ENCODE results near the gene ITPR2.
"Not testable (repeated sequence)": the region's sequence is repeated elsewhere in the genome, so short reads cannot be mapped to it uniquely, and the experiment has no call there.

Gene ITPR2

GRCh38 chr12:26659930-26660329, 173.1 kb downstream of the ITPR2 start:
- DNase-seq (ENCODE audit: low spot score): no peak

DNA sequence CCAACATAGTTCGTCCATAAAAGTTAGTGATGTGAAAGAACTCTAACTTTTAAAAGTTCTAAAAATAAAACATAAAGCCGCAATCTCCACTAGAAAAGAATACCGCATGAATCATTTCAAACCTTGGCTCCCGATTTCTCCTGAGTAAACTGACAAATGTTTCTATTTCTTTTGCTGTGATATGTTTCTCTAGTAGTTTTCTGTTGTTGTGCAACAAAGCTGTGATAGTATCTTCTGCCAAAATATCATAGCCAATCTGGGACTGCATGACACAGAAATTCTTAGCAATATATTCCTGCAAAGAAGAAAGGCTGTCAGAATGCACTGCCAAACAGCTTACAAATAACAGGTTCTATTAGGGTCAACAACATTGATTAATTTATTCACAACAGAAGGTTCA, 174.0 kb downstream of the ITPR2 start:
- DNase-seq (ENCODE audit: low spot score): no peak

GRCh38 chr12:26654623-26655022, 178.4 kb downstream of the ITPR2 start:
- DNase-seq (ENCODE audit: low spot score): no peak

DNA sequence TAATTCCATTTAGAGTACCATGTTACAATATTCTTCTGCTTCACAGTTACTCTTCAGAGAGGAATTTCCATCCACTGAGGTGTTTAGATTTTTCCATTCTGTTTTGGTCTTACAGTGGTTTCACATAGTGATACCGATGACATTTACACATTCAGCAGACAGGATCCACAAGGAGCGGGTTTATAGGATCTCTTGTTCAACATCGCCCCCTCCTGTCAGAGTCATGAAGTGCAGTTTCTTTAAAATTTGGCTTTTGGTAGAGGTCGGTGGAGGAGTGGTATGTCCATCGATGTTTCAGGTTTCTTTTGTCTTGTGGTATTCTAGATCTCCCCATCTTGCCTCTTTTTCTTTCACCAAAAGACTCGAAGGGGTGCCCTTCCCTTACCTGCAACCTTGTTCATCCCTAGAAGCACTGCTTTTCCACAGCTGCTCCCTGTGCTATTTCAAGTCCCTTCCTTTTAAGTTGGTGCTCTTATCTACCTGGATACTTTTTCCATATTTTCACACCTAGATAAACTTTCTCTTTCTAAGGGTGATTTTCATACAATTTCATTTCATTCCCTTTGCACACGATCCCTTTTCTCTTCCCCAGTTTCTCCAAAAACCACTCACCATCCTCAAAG, 181.3 kb downstream of the ITPR2 start:
- peak; percentile 76 for DNase-seq (ENCODE audit: low spot score)

- DNase-seq (ENCODE audit: low spot score): no peak
Observed at GRCh38 chr12:26651036-26651435, 182.0 kb downstream of the ITPR2 start.

DNA sequence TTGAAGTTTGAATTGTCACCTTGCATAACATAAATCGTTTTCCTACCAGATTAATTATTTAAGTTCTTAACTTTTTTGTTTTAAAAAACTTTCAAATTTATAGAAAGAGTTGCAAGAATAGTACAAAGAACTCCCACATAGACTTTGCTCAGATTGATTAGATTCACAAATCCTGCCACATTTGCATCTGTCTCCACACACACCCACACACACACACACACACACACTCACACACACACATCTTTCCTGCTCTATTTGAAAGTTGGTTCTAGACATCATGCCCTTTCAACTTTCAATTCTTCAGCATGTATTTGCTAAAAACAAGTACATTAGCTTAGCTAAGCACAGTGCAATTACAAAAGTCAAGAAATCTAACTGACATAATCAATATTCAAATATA, 184.0 kb downstream of the ITPR2 start:
- DNase-seq (ENCODE audit: low spot score): no peak

DNA sequence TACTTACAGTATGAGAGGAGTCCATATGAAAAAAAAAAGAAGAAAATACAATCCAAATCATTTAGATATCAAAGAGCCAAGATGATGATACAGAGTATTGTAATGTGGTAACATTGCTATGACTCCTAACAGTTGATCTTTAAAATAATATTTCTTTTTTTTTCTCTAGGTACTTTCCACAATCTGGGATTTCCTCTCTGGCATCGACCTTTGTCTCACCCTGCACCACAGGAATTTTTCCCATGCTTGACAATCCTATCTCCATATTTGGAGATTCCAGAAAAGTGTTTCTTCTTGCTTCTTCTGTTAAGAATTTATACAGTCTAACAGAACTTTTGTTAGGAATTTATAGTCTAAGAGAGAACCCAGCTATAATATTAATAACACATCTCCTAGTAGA, 184.4 kb downstream of the ITPR2 start:
- DNase-seq (ENCODE audit: low spot score): no peak

DNA sequence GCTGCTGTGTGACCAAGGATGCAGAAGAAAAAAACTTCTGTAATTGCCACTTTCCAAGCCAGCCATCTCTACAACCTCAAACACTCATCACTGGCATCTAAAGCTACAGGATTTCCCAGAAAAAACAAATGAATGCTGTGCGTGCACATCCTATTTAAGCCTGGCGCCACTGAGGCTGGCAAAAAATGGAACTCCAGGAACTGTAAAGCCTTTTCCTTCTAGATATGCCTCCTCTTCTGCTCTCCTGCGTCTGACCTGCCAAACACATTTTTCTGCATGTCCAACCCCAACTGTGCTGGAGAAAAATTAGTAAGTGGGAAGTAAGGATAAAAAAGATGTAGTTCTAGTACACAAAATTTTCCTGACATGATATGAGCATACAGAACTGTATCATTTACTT, 184.9 kb downstream of the ITPR2 start:
- DNase-seq (ENCODE audit: low spot score): no peak

DNA sequence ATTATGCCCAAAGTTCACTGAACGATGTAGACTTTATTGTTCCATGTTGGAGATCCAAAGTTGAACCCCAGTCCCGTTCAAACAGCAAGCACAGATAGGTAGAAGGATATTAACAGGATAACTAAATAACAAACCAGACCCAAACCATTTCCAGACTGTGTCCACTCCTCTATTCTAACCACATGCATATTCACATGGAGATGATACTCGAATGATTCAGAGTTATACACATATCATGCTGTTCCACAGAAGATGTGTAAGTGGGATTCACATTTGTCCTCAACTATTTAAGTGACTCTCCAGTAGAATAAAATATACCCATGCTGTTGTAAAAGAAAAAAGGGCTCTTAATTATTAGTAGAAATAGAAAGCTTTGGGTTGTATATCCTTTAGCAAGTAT, 185.9 kb downstream of the ITPR2 start:
- no peak for DNase-seq (ENCODE audit: low spot score)

GRCh38 chr12:26646571-26646970, 186.4 kb downstream of the ITPR2 start:
- no peak for DNase-seq (ENCODE audit: low spot score)

DNA sequence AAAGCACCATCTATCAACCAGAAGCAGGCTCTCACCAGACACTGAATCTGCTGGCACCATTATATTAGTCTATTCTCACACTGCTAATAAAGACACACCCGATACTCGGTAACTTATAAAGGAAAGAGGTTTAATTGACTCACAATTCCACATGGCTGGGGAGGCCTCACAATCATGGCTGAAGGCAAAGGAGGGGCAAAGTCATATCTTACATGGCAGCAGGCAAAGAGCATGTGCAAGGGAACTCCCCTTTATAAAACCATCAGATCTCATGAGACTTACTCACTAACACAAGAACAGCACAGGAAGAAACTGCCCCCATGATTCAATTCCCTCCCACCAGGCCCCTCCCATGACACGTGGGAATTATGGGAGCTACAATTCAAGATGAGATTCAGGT, 188.6 kb downstream of the ITPR2 start:
- not testable (repeated sequence) for DNase-seq (ENCODE audit: low spot score)

DNA sequence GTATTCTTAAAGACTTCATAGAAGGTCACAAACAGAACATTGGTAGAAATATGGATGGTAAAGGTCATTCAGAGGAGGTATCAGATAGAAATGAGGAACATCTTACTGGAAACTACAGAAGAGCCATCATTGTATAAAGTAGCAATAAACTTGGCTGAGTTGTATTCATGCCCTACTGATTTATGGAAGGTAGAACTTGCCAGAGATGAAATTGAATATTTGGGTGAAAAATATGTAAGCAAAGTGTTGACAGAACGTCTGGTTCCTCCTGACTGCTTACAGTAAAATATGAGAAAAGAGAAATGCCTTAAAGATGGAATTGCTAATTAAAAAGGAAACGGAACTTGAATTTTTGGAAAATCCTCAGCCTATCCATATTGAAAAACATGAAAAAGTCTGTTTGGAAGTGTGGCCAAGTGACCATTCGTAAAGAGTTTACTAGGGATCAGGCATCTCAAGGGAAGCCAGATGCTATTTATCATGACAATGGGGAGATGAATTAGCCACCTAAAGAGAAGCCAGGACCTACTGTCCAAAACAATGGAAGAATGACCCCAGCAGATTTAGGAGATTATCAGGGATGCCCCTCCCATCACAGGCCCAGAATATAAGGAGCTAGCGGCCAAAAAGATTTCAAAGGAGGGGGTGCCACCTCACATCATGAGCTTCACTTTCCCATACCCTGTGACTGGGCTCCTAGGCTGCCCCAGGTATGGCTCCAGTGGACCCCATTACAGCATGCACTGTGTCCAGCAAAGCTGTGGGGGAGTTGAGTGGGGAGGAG, 189.3 kb downstream of the ITPR2 start:
- no peak for DNase-seq (ENCODE audit: low spot score)

- no peak for DNase-seq (ENCODE audit: low spot score)
Observed at GRCh38 chr12:26642361-26642760, 190.6 kb downstream of the ITPR2 start.

- no peak for DNase-seq (ENCODE audit: low spot score)
Observed at GRCh38 chr12:26636710-26637328, 196.2 kb downstream of the ITPR2 start.

- DNase-seq (ENCODE audit: low spot score): no peak
Observed at GRCh38 chr12:26633591-26634210, 199.3 kb downstream of the ITPR2 start.

DNA sequence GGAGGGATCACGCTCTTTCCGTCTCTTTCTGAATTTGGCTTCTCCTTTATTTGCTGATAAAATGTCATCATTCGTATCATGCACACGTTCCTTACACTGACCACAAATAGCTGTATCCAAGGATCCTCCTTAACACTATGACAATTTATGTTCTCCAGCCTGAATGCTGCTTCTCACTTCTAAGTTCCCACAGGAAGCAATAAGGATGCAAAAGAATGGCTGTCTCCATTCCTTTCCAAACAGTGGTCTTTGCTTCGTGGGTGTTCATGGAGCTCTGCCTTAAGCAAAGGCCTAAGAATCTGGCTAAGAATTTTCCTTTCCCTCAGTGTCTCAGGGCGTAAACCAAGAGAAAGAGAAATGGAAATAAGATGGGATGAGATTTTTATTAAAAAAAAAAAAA, 200.2 kb downstream of the ITPR2 start:
- no peak for DNase-seq (ENCODE audit: low spot score)

DNA sequence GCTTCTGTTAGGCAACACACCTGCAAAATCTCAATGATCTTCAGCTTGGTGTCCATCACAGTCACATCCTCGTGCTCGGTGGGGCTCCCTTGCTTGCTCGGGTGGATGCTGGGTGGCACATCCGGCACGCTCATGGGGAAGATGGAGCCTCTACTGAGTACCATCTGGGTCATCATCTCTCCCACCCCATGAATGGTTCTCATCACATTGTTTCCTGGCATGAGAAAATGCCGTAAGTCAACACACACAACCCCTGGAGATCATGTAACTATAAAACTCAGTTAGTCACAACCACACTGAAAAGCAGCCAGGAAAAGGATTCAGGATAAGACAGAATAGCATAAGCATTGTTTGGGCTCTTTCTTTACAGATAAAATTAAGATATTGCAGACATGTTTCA, 201.1 kb downstream of the ITPR2 start:
- DNase-seq (ENCODE audit: low spot score): no peak

DNA sequence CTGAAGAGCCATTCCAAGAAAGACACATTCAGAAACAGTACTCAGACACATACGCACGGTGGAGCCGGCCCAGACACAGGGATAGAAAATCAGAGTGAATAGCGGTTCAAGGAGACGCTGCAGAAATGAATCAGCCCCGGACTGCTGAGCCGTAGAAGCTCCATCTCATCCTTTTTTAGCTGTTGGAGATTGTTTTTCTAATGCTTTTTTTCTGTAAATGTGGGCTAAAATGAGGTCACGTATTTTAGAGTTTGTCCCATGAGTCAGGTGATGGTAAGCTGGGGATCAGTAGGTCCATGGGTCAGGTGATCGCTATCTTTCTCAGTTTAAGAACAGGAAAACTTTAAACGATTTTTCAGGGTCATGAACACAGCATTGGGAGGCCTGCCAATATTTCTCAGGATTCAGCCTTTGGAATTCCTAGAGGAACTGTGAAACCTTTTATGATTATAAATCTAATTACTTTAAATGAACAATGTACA, 202.4 kb downstream of the ITPR2 start:
- DNase-seq (ENCODE audit: low spot score): no peak

DNA sequence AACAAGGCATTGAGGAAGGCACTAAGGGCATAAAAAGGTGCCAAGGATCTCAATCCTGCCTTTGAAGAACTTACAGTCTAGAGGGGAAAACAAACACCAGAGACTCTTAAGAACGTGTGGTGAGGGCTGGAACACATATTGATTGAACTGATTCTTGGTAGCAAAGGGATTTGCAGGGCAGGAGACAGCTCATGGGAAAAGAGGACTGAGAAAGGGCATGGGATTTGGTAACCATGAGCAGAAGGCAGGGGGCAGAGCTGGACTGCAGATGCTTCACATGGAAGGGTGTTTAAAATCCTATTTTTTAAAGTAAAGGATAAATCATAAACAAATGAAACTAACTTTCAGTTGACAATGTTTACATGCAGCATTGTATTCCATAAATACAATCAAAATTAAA, 203.1 kb downstream of the ITPR2 start:
- no peak for DNase-seq (ENCODE audit: low spot score)

DNA sequence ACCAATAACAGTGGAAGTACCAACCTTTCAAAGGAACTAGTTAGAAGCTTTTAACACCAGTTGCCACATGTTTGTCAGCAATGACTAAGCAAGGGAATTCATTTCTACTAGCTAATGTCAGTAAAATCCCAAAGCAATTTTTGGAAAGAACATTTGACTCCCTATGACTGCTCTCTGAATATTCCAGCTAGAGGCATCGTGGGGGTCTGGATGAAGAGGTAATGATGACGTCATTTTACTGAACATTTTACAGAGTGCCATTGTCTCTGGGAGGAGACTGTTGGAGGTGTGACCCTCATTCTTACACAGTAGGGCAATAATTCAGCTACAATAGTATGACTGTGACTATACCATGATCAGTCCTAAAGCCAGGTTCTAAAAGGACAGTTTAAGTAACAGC, 204.8 kb downstream of the ITPR2 start:
- no peak for DNase-seq (ENCODE audit: low spot score)

DNA sequence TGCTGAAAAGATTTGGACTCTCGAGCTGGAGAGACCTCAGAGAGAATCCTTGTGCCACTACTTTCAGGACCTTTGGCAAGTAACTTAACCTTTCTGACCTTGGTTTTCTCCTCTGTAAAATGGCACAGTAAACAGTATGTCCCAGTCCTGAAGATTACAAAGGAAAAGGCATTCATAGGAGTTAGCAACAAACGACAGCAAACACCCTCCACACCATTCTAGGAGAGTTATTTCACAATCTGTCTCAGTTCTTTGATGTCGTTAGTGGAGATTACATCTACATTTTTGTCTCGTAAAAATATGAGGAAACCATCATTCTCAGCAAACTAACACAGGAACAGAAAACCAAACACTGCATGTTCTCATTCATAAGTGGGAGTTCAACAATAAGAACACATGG, 205.7 kb downstream of the ITPR2 start:
- DNase-seq (ENCODE audit: low spot score): no peak

DNA sequence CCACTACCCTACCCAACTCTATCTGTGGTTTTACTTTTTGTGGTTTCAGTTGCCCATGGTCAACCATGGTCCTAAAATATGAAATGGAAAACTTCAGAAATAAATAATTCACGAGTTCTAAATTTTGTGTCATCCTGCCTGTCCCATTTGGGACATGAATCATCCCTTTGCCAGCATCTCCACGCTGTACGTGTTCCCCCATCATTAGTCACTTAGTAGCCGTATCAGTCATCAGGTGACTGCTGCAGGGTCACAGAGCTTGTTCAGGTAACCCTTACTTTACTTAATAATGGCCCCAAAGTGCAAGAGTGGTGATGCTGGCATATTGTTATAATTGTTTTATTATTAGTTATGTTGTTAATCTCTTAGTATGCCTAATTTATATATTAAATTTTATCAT, 209.9 kb downstream of the ITPR2 start:
- no peak for DNase-seq (ENCODE audit: low spot score)

- DNase-seq (ENCODE audit: low spot score): no peak
Observed at GRCh38 chr12:26622601-26623000, 210.4 kb downstream of the ITPR2 start.

All from ecto neural progenitor cell (in vitro differentiated cells).